ENCODE data around the gene PPP1R12A.
"Not testable (repeated sequence)": the region's sequence is repeated elsewhere in the genome, so short reads cannot be mapped to it uniquely, and the experiment has no call there.

The PPP1R12A gene

DNA sequence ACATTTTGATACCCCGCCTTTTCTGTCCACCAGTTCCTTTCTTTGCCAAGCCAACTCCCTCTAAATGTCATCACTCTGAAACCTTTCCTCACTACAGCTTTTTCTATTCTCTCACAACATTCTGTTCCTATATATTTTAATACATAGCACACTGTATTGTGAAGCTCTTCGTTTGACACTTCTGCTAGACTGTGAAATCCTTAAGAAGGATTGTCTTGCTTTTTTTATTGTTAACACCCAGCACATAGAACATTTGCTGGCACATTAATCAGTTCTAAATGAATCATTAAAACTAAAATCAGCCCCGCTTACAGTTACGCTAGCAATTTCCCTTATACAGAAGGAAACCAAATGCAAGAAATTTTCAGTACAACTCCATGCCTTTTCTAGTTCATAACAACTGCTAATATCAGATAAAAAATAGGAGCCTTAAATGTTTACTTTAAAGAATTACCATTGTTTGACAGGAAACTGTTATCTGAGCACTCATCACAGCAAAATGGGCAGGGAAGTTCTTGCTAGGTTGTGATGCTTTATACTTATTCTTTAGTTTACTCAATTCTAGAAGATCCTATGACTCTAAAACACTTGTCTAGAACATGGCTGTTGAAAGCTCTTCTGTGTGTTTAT is 93.5 kb downstream of the PPP1R12A start:
- no peak for DNase-seq (ENCODE audit: low read depth in 2 of 2)

DNA sequence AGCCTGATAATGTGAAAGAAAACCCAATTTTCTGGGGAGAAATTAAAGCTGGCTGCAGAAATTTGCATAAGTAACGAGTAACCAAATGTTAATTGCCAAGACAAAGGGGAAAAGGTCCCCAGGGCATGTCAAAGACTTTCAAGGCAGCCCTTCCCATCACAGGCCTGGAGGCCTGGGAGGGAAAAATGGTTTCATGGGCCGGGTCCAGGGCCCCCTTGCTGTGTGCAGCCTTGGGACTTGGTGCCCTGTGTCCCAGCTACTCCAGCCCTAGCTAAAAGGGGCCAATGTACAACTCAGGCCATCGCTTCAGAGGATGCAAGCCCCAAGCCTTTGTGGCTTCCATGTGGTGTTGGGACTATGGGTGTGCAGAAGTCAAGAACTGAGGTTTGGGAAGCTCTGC is 96.5 kb downstream of the PPP1R12A start:
- DNase-seq (ENCODE audit: low read depth in 2 of 2), result no peak

DNA sequence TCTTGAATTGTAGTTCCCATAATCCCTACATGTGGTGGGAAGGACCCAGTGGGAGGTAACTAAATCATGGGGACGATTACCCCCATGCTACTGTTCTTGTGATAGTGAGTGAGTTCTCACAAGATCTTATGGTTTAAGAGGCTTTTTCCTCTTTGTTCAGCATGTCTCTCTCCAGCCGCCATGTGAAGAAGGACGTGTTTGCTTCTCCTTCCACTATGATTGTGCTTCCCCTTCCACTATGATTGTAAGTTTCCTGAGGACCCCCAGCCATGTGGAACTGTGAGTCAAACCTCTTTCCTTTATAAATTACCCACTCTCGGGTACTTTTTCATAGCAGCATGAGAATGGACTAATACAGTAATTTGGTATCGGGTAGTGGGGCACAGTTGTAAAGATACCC is 97.3 kb downstream of the PPP1R12A start:
- no peak for DNase-seq (ENCODE audit: low read depth in 2 of 2)

DNA sequence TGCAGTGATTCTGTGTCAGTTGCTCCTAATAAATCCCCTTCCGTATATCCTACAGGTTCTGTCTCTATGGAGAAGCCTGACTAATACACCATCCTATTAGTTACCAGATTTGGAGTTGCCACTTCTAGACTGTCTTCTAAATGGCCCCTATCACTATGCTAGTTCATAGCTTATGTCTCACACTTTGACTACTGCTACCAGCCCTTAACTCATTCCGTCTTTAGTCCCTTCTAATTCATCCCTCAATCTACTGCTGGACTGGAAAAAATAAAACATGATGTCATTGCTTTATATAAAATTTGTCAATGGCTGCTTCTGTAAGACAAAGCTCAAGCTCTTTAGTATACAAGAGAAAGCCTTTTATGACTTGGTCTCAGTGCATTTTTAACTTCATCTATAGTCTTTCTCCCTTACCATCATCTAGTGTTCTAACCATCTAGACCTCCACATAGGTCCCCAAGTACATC is 99.5 kb downstream of the PPP1R12A start:
- DNase-seq (ENCODE audit: low read depth in 2 of 2), result no peak

DNA sequence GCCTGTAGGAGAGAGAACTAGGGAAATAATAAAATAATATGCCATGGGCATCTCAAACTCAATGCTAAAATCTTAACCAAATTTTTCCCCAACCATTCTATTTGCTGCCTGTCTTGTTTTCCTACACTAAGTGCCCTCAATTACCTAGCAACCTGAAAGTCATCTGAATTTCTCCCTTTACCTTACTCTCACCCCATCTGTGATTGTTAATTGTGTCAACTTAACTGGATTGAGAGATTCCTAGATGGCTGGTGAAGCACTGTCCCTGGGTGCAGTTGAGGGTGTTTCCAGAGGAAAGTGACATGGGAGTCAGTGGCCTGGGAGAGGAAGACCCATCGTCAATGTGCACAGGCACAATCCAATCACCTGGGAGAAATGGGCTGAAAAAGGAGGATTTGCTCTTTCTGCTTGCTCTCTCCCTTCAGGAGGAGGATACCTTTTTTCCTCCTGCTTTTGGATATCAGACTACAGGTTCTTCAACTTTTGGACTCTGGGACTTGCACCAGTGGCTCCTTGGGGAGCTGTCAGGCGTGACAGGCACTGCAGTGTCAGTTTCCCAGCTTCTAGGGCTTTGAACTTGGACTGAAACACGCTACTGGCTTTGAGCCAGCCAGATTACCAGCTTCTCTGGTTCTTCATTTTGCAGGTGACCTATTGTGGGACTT is 100.1 kb downstream of the PPP1R12A start:
- no peak for DNase-seq (ENCODE audit: low read depth in 2 of 2)

DNA sequence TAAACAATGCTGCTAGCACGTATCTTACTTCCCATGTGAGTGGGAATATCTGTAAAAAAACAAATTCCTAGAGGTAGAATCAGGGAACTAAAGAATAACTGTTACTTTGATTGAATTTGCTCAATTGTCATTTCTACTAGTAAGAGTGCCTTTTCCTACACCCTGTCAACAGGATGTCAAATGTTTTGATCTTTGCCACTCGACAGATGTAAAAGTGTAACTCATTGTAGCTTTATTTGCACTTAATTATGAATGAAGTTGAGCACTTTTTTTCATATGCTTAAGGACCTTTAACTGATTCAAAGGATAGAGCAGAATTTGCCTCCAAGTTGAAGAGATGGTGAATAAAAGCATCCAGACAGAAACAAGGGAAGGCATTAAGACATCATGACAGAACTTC is 104.5 kb downstream of the PPP1R12A start:
- no peak for DNase-seq (ENCODE audit: low read depth in 2 of 2)

DNA sequence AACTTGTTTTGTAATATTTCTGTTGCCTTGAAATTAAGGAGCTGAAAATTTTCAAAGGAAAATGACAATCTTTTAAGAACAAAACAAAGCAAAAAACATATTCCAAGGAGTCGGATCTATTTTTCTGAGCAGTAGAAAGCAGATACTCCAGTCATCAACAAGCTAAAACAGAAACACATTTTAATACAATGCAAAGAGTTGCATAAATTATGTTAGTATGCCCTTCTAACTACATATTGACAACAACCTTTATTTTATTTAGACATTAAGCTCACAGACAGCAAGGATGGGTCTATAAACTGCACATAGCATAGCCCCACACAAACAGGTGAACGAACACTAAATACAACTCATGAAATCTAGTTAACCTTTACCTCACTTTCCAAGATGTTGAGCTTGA is 106.0 kb downstream of the PPP1R12A start:
- no peak for DNase-seq (ENCODE audit: low read depth in 2 of 2)

DNA sequence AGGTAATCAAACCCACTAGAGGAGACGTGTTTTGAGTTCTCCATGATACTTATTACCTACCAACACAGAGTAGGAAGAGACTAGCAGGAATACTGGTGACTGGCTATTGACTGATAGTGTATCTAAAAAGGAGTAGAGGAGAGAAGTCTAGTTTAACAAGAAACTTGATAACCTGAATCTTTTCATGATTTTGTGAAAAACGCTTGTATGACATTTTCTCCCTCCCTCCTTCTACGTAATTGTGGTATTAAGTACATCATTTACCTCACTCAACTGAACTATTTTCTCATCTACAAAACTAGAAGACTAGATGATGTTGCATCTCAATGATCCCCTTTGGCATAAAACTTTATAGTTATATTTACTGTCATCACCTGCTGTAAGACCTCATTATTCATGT is 107.4 kb downstream of the PPP1R12A start:
- DNase-seq (ENCODE audit: low read depth in 2 of 2), result no peak

DNA sequence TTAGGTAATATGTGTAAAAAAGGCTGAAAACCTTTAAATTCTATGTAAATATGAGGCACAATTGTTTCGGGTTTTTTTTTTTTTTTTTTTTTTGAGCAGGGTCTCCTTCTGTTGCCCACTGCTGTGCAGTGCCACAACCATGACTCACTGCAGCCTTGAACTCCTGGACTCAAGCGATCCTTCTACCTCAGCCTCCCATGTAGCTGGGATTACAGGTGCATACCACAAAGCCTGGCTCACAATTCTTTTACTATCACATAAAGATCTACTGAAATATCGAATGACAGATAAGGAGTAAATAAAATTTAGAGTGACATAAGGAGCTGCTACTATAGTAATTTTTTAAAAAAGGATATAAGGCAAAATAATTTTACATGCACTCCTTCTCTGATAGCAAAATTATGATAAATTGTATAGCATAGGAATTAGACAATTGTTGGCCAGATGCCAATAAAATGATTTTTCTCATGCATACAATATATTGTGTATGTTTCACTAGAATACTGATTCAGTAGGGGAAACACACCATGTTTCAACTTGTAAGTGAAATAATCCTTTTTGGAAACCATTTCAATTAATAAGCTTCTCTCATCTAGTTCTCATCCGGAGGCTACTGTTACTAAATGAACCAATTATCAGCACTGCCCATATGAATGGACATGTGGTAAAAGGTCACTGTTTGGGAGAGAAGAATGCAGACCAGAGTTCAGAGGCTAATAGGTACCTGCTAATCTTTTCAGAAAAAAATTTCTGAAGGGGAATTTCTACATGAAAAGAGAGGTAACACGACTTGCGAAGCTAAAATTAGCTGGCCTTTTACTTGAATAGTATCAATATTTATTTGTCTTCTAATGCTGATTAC is 108.4 kb downstream of the PPP1R12A start:
- no peak for DNase-seq (ENCODE audit: low read depth in 2 of 2)

DNA sequence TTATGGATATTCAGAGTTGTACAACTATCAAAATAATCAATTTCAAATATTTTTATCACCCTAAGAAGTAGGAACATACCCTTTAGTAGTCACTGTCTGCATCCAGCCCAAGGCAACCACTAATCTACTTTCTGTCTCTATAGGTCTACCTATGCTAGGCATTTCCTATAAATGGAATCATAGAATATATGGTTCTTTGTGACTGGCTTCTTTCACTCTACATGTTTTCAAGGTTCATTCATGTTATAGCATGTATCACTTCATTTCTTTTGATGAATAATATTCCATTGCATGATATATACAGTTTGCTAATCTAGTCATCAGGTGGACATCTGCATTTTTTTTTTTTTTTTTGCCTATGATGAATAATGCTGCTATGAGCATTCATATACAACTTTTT is 112.4 kb downstream of the PPP1R12A start:
- no peak for DNase-seq (ENCODE audit: low read depth in 2 of 2)

DNA sequence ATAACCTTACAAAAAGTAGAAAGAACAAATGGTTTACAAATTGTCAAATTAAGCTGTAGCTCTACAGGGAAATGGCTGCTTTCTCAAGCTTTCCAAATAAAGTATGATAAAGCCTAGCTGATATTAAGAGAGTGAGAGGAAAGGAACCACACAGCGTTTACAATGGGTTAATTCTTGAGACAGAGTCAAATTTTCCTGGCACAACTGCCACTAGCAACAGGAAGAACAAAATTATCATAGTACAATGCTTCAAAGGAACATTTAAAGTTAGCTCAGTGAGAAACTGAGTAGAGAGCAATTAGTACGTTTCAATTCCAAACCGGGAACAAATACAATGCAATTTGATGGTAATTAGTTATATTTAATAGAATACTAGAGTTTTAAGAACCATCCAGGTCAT is 116.0 kb downstream of the PPP1R12A start:
- DNase-seq (ENCODE audit: low read depth in 2 of 2), result no peak

DNA sequence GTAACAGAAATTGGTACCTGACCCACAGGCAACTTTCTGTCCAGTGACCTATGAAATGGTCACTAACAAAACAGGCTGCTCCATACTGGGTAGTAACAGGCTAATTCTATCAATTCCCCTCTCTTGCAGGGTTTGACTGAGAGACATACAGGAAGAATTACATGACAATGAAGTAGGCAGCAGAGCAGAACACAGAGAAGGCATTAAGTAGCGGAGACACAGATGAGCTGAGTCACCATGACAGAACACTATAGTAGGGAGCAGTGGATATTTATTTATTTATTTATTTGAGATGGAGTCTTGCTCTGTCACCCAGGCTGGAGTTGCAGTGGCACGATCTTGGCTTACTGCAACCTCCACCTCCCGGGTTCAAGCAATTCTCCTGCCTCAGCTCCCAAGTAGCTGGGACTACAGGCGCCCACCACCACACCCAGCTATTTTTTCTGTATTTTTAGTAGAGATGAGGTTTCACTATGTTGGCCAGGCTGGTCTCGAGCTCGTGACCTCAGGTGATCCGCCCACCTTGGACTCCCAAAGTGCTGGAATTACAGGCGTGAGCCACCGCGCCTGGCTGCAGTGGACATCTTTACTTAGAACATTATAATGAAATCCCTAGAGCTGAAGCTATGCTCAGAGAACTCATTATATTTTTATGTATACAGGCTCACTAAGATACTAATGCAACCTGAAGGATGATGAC is 150.4 kb downstream of the PPP1R12A start:
- DNase-seq (ENCODE audit: low read depth in 2 of 2), result not testable (repeated sequence)

DNA sequence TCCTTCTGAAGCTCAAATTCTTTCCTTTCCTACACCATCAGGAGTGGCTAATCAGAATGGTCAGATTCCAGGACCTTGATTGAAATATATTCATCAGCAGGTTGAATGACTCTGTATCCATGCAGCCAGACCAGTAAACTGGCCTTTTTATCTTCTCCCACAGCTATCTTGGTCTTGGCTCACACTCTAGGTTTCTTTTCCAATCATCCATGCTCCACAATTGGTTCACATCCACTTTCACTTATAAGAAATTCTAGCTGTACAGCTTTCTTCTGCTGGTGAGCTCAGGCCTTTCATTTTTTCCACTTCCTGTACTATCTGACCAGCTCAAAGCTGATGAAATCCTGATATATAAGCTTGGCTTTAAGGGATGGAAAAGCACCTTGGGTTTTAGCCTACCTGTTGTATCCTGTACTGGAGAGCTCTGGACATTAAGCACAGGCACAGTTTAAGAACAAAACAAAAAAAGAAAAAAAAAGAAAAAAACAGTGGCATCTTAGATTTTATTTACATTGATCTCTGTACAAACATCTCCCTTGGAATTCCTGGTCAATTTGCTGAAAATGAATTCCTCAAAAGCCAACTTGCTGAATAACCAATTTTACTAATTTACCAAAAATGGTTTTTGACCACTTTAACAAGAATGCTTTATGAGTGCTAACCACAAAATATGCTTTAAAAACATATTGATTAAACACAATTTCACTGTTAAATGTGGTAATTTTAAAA is 152.6 kb downstream of the PPP1R12A start:
- DNase-seq (ENCODE audit: low read depth in 2 of 2), result no peak

DNA sequence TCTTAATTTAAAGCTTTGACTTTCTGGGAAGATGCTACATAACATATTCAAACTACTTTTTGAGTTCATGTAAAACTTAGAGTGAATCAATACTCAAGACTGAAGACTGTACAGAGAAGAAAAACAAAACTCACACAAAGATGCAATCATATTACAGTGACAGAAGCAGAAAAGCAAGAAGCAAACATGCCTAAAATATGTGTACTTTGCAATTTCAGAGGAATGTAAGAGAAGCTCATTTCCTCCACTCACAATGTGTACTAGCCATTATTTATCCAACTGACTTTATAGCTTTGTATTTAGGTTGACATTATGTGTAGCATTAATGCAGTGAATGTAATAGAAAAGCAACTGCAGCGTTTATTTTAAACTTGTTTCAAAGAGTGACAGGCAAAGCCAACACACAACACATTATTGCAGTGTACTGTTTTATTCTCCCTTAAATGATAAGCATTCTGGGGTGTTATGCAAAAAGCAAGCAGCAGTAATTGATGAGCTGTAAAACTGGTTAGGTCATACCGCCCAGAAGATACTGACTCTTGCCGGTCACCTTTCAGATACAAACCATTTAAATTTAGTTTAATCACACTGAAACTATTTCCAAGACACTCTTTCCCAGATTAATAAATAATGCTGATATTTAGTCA is 156.0 kb downstream of the PPP1R12A start:
- no peak for DNase-seq (ENCODE audit: low read depth in 2 of 2)

DNA sequence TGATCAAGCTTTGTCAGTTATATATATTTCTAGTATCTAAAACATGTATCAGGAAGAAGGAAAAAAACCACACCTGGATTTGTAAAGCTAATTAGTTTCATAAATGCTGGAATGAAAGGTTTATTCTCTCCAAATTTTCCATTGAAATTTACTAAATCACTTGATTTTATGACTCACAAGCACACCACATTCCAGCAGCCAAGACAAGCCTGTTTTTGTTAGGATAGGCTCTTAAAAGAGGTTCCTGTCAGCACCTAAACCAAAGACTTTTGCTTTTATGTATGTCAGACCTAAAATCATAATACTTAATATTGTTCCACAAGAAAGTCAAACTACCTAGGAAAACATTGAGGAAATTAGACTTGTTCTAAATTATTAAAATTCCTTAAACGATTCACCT is 158.8 kb downstream of the PPP1R12A start:
- no peak for DNase-seq (ENCODE audit: low read depth in 2 of 2)

DNA sequence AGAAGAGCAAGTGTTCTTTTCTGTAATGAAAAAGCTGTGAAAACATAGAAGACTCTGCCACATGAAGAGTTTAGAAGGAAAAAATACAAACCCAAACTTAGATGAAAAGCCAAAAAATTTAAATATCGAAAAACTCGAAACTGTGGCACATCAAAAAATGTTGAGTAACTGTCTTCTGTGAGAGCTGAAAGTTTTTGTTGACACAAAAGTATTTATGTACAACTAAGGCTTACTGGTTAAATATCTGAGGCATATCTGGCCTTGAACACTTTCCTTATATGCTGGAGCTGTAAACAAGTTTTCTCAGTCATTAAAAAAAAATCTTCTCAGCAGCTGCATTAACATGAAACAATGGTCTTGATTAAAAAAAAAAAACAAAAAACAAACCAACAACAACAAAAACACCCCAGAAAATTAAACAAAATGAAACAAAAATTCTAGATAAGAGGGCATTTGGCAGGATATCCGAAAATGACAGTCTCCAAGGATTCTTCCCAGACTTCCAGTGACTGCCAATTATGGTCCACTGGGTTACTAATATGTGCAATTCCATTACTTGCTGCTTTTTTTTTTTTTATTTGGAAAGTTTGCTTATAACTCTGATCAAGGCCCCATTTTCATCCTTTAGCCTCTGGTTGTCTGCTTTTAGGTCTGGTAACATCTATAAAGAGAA is 159.4 kb downstream of the PPP1R12A start:
- no peak for DNase-seq (ENCODE audit: low read depth in 2 of 2)

DNA sequence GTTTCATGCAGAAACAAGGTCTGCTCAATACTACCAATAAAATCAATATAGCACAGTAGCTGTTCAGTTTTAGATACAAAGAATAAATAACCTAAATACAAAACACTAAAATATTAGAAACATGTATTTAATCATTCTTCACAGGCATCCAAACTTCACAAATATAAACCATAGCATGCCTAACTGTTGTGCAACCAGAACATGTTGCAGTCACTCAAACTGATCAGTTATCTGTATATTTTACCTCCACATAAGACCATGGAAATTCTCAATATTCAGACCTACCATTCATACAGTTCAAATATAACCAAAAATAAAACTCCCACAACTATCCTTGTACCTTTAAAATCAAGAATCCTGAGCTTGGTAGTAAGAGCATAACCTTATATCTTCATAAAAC is 161.0 kb downstream of the PPP1R12A start:
- DNase-seq (ENCODE audit: low read depth in 2 of 2), result no peak

DNA sequence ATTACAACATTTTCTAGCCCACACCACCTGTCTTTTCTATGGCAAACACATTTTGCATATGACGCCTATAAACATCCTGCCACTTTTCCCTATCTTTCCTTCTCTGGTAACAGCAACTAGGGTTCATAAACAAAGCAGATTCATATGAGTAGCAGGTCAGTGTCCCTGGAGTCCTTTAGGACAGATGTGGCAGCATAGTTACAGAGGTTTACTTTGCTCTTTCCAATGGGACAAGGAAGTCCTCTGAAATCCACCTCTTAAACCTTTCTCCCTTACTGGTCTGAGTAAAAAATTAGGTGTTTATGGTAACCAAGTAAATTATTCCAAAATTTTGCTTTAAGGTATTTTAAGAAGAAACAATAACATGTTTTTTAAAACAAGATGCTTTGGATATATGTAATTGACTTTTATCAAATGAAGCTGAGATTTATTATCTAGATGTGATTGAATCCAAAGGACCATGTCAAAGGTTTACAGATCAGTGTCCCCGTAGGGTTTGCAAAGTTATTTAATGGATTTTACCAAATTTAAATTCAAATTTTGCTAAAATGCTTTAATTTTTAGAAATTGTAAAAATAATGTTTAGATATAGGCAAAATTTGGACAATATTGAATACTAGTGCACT is 164.9 kb downstream of the PPP1R12A start:
- no peak for DNase-seq (ENCODE audit: low read depth in 2 of 2)

DNA sequence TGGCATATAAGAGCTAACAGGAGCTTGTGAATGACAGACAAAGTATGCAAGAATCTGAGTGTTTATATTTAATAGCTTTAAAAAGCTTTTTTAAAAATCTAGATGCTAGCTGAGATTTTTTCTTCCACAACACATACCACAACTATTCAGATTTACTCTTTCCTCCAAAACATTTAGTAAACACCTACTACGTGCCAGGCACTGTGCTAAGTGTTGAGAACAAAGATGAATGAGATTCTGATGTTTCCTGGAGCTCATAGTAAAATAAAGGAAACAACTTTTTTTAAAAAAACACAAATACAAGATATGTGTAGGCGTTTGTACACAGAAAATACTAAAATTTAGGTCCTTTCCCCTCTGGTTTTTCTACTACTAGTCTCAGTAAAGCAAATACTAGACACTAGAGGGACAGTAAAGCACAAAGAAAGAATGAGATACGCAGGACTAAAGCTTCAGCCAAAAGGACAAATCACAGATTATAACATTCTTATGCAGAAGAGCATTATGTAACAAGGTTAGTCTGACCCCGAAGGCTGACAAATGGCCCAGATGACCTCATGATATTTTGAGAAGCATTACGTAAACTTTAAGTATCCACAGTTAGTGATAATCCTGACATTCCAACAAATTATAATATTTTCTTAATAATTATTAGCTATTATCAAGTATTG is 165.6 kb downstream of the PPP1R12A start:
- DNase-seq (ENCODE audit: low read depth in 2 of 2), result no peak
